Putamen (tissue), 1 donor: ENCODE data around the gene METTL22.
A peak's percentile ranks its signal among the peaks of the same experiment; 100 is the strongest.

Experiments
- DNase-seq: peaks from one replicate; pipeline ENCODE4 v3.0.0-alpha.2; 2016; ENCODE audit warnings: low spot score

The METTL22 gene

GRCh38 chr16:8668113-8668512 lies 46.6 kb downstream of the METTL22 start:
- DNase-seq: no peak

GRCh38 chr16:8669481-8669880 lies 48.0 kb downstream of the METTL22 start:
- DNase-seq: no peak

GRCh38 chr16:8670014-8670560 lies 48.6 kb downstream of the METTL22 start:
- no peak for DNase-seq

- DNase-seq: no peak
These were observed 52.3 kb downstream of the METTL22 start for GRCh38 chr16:8673611-8674412.

GRCh38 chr16:8674413-8675022 lies 53.0 kb downstream of the METTL22 start, which contains the start of gene ABAT:
Gene ABAT (plus strand): TSS chr16:8674617. CDS start chr16:8735740, 61,123 bp downstream.
- peak; percentile 93 for DNase-seq

GRCh38 chr16:8675183-8676159 lies 54.0 kb downstream of the METTL22 start:
- no peak for DNase-seq

- no peak for DNase-seq
These were observed 54.7 kb downstream of the METTL22 start for GRCh38 chr16:8676160-8676547.

GRCh38 chr16:8676737-8677375 lies 55.4 kb downstream of the METTL22 start:
- no peak for DNase-seq

GRCh38 chr16:8677481-8677880 lies 56.0 kb downstream of the METTL22 start:
- DNase-seq: no peak

- DNase-seq: no peak
These were observed 56.8 kb downstream of the METTL22 start for GRCh38 chr16:8678068-8678927.

- DNase-seq: no peak
These were observed 57.7 kb downstream of the METTL22 start for GRCh38 chr16:8679151-8679550.

GRCh38 chr16:8682551-8683259 lies 61.2 kb downstream of the METTL22 start:
- no peak for DNase-seq

- DNase-seq: no peak
These were observed 62.1 kb downstream of the METTL22 start for GRCh38 chr16:8683640-8684039.

- DNase-seq: no peak
These were observed 64.1 kb downstream of the METTL22 start for GRCh38 chr16:8685617-8686016.

GRCh38 chr16:8686031-8686621 lies 64.6 kb downstream of the METTL22 start:
- DNase-seq: no peak

GRCh38 chr16:8686879-8687278 lies 65.4 kb downstream of the METTL22 start:
- DNase-seq: no peak

- DNase-seq: no peak
These were observed 68.2 kb downstream of the METTL22 start for GRCh38 chr16:8689686-8690085.

GRCh38 chr16:8691728-8692127 lies 70.2 kb downstream of the METTL22 start:
- no peak for DNase-seq
